GM18519 (cell line): ENCODE results near the gene IL19.

ENCODE experiments used
- ATAC-seq: cut with Tn5 transposase; IDR thresholded peaks from one replicate; pipeline ENCODE4 v1.9.1; 2021; ENCODE audit warnings: mild to moderate bottlenecking, moderate library complexity; ENCODE audit not compliant: unreplicated experiment, low FRiP score

The IL19 gene

GRCh38 chr1:206797534-206798383 lies 27.2 kb downstream of the IL19 start:
- no peak for ATAC-seq

- no peak for ATAC-seq
These were observed 27.9 kb downstream of the IL19 start for GRCh38 chr1:206798384-206798996.

- ATAC-seq, result no peak
These were observed 28.7 kb downstream of the IL19 start for GRCh38 chr1:206799311-206799710.

GRCh38 chr1:206800411-206800810 lies 29.8 kb downstream of the IL19 start:
- no peak for ATAC-seq

GRCh38 chr1:206800891-206801290 lies 30.3 kb downstream of the IL19 start:
- ATAC-seq, result no peak

- no peak for ATAC-seq
These were observed 30.9 kb downstream of the IL19 start for GRCh38 chr1:206801467-206801866.

- no peak for ATAC-seq
These were observed 31.8 kb downstream of the IL19 start for GRCh38 chr1:206802401-206802800.

- peak; percentile 96 for ATAC-seq
These were observed 32.7 kb downstream of the IL19 start for GRCh38 chr1:206803221-206803730.

GRCh38 chr1:206804156-206804737 lies 33.7 kb downstream of the IL19 start:
- no peak for ATAC-seq

- no peak for ATAC-seq
These were observed 34.8 kb downstream of the IL19 start for GRCh38 chr1:206805357-206805756.

GRCh38 chr1:206808615-206809014 lies 38.0 kb downstream of the IL19 start:
- no peak for ATAC-seq

GRCh38 chr1:206809504-206810084 lies 39.0 kb downstream of the IL19 start:
- no peak for ATAC-seq

- no peak for ATAC-seq
These were observed 41.9 kb downstream of the IL19 start for GRCh38 chr1:206812471-206812870.

GRCh38 chr1:206814716-206815341 lies 44.3 kb downstream of the IL19 start:
- no peak for ATAC-seq

- ATAC-seq, result peak; percentile 66
These were observed 46.1 kb downstream of the IL19 start for GRCh38 chr1:206816390-206817287.

- no peak for ATAC-seq
These were observed 50.9 kb downstream of the IL19 start for GRCh38 chr1:206821493-206821892.

- ATAC-seq, result no peak
These were observed 53.2 kb downstream of the IL19 start for GRCh38 chr1:206823727-206824126.

GRCh38 chr1:206824331-206824730 lies 53.8 kb downstream of the IL19 start:
- no peak for ATAC-seq

- ATAC-seq, result no peak
These were observed 55.8 kb downstream of the IL19 start for GRCh38 chr1:206826394-206826793.

GRCh38 chr1:206828061-206828460 lies 57.5 kb downstream of the IL19 start:
- no peak for ATAC-seq
